Suprapubic skin (tissue), 4 donors: ENCODE measurements around the gene NDFIP1. TPM values are rescaled to one million over a fixed set of nuclear protein-coding genes. Genes with fewer than 3 reads are reported as not detected.

Experiments
- DNase-seq, 2 donors: peaks; one replicate each; pipeline ENCODE4 v3.0.0-alpha.2; 2019; ENCODE audit warnings: low spot score in 2 of 2
- H3K27ac ChIP-seq: fragments of 200-600 bp; sonication (generic); one replicate; pipeline ENCODE4 v1.5.1; 2019
- H3K27me3 ChIP-seq: fragments of 200-600 bp; sonication (generic); one replicate; pipeline ENCODE4 v1.5.1; 2019
- H3K36me3 ChIP-seq: fragments of 200-600 bp; sonication (generic); one replicate; pipeline ENCODE4 v1.5.1; 2019
- H3K4me1 ChIP-seq: fragments of 200-600 bp; sonication (generic); one replicate; pipeline ENCODE4 v1.5.1; 2019
- H3K4me3 ChIP-seq: fragments of 200-600 bp; sonication (generic); one replicate; pipeline ENCODE4 v1.5.1; 2019; ENCODE audit warnings: mild to moderate bottlenecking
- H3K9me3 ChIP-seq: fragments of 200-600 bp; sonication (generic); one replicate; pipeline ENCODE4 v1.5.1; 2019
- EP300 ChIP-seq: sonication (generic); formaldehyde crosslinking; IDR thresholded peaks from one replicate; pipeline ENCODE4 v1.6.1; 2017; ENCODE audit warnings: antibody characterized with exemption
- POLR2A ChIP-seq, 2 donors: fragments of 450-650 bp; IDR thresholded peaks; one replicate each; pipeline ENCODE4 v1.6.1; 2017; ENCODE audit warnings: antibody characterized with exemption in 2 of 2, mild to moderate bottlenecking in 2 of 2, moderate library complexity in 2 of 2
- POLR2AphosphoS5 ChIP-seq, 3 donors: sonication (generic); formaldehyde crosslinking; IDR thresholded peaks; one replicate each; pipeline ENCODE4 v1.6.1; 2017; ENCODE audit warnings: antibody characterized with exemption in 3 of 3
- WGBS: methylation state at CpG from one replicate; pipeline ENCODE4 v1.1.5; 2018; 5-methylcytosine and 5-hydroxymethylcytosine counted together
- total RNA-seq, 4 donors: library from RNA; depleted of rRNA; stranded (reverse); fragments of >200 nt; gene quantifications; one replicate each; pipeline ENCODE4 v1.1.0, GENCODE V29; 2016
- TF ChIP-seq, protein P1 (sequence below), 2 donors: fragments of 200-600 bp in 1 of 2; fragments of 450-650 bp in 1 of 2; sonication (generic) in 1 of 2; IDR thresholded peaks; one replicate each; pipeline ENCODE4 v1.5.1; 2016 to 2019; ENCODE audit warnings: antibody characterized with exemption in 2 of 2, mild to moderate bottlenecking in 1 of 2, moderate library complexity in 1 of 2

NDFIP1 gene
- total RNA-seq, 4 donors from 2014 or later: 57.8 to 116 (median 75.7) TPM

DNA sequence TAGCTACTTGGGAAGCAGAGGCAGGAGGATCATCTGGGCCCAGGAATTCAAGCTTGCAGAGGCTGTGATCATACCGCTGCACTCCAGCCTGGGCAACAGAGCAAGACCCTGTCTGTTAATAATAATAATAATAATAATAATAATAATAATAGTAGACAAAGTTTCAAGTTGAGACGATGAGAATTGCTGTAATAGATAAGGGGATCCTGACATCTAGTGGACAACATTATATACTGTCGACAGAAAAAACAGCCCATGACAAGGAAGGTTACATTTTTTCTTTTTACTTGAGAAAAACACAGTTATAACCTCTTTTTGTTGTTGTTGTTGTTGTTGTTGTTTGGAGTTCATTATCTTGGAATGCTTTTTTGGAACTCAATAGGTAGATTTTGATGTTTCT is 35.3 kb downstream of the NDFIP1 start:
- Histone ChIP-seq H3K27ac (no peak overlapping the region), H3K9me3 (no peaks in the 10 kb centered on the region), H3K27me3 (no peaks in the 10 kb centered on the region), H3K36me3 (peaks cover 86% of the 10 kb centered on the region), H3K4me3 (no peak overlapping the region), H3K4me1 (no peaks in the 10 kb centered on the region)
- WGBS: 38% methylated on average over 3 of the region's 3 CpGs
- TF ChIP-seq POLR2A (IDR thresholded peaks at IDR 0.05): no peak
- TF ChIP-seq, protein P1, sequence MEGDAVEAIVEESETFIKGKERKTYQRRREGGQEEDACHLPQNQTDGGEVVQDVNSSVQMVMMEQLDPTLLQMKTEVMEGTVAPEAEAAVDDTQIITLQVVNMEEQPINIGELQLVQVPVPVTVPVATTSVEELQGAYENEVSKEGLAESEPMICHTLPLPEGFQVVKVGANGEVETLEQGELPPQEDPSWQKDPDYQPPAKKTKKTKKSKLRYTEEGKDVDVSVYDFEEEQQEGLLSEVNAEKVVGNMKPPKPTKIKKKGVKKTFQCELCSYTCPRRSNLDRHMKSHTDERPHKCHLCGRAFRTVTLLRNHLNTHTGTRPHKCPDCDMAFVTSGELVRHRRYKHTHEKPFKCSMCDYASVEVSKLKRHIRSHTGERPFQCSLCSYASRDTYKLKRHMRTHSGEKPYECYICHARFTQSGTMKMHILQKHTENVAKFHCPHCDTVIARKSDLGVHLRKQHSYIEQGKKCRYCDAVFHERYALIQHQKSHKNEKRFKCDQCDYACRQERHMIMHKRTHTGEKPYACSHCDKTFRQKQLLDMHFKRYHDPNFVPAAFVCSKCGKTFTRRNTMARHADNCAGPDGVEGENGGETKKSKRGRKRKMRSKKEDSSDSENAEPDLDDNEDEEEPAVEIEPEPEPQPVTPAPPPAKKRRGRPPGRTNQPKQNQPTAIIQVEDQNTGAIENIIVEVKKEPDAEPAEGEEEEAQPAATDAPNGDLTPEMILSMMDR (IDR thresholded peaks at IDR 0.05): peak in 1 of 2 donors; percentile 40
- no peak for DNase-seq

DNA sequence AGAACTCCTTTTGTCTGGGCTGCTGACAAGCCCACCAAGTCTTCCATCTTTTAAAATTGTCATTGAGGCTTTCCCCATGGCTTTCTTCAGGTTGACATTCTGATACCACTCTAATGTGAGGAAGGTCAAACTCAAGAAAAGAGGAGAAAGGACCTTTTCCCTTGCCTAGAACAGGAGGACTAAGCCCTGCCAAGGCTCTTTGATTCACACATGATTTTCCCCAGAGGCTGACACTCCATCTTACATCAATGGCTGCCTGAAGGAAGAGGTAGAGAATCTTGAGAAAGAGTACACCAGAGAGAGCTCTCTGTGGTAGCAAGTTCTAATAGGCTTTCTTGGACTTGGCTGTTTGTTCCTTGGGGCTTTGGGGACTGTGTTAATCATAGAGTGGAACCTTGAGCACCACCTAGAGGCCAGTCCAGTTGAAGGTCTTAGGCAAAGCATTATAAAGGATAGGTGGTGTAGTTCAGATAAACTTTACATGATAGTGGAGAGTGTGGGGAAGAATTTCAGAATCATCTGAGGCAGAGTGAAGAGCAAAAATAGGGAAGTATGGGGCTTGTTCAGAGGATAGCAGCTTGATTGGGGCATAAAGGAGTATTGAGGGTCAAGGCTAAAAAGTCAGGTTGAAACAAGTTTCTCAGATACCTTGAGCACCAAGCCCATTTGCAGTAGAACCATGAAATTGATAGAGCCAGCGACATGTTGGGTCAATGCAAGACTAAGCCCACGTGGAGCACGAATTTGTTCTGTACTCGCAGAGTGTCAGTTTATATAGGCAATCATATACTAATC is 36.7 kb downstream of the NDFIP1 start:
- no peak overlapping the region for H3K27ac ChIP-seq
- no peaks in the 10 kb centered on the region for H3K4me1 ChIP-seq
- no peaks in the 10 kb centered on the region for H3K9me3 ChIP-seq
- H3K27me3 ChIP-seq: no peaks in the 10 kb centered on the region
- DNase-seq: peak in 1 of 2 donors; percentile 65
- TF ChIP-seq POLR2A (IDR thresholded peaks at IDR 0.05): no peak
- TF ChIP-seq, protein P1 (IDR thresholded peaks at IDR 0.05): peak; percentile 47 to 64
- peaks cover 79% of the 10 kb centered on the region for H3K36me3 ChIP-seq
- 90% methylated on average over 4 of the region's 4 CpGs for WGBS
- H3K4me3 ChIP-seq: no peak overlapping the region

DNA sequence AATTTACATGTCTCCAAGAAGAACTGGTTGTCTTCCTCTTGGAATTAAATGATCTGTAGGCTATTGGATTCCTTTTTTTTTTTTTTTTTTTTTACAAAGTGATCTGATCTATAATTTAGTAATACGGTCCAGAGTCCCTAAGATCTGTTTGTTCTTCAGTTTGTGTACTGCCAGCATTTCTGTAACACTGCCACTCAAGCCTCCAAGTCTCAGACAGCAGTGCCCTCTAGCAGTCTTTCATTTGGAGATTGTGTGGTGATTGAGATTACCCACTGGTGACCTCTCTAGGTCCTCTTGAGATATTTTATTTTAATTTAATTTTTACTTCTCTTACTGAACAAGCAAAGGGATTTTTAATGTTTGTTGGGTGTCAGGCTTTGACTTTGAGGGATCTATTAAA is 40.8 kb downstream of the NDFIP1 start:
- Histone ChIP-seq H3K27ac (no peak overlapping the region), H3K9me3 (no peaks in the 10 kb centered on the region), H3K36me3 (peaks cover 59% of the 10 kb centered on the region), H3K27me3 (no peaks in the 10 kb centered on the region), H3K4me3 (no peak overlapping the region), H3K4me1 (no peaks in the 10 kb centered on the region)
- DNase-seq: no peak
- TF ChIP-seq, protein P1 (IDR thresholded peaks at IDR 0.05): no peak
- TF ChIP-seq POLR2A (IDR thresholded peaks at IDR 0.05) (no peak), EP300 (no peak), POLR2AphosphoS5 (IDR thresholded peaks at IDR 0.05) (no peak)
- WGBS: 76% methylated on average over 1 of the region's 1 CpG

DNA sequence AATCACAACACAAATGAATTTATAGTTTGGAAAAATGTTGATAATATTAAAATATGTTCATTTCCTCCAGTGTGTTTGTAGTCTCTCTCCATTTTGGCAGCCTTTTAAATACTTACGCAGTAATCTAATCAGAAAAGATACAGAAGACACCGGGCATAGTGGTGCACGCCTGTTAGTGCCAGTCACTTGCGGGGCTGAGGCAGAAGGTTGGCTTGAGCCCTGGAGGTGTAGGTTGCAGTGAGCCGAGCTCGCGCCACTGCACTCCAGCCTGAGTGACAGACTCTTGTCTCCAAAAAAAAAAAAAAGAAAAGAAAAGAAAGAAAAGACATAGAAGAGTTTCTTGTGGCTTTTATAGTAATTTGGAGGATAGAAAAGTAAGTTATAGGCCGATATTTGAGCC is 41.9 kb downstream of the NDFIP1 start:
- WGBS: 92% methylated on average over 8 of the region's 8 CpGs
- Histone ChIP-seq H3K9me3 (no peaks in the 10 kb centered on the region), H3K27me3 (no peaks in the 10 kb centered on the region), H3K27ac (no peak overlapping the region), H3K4me1 (no peaks in the 10 kb centered on the region), H3K36me3 (peaks cover 53% of the 10 kb centered on the region), H3K4me3 (no peak overlapping the region)
- DNase-seq: no peak
- no peak for TF ChIP-seq EP300
- no peak for TF ChIP-seq POLR2AphosphoS5 (IDR thresholded peaks at IDR 0.05)

GRCh38 chr5:142151436-142152383 is 43.1 kb downstream of the NDFIP1 start:
- 46% methylated on average over 3 of the region's 3 CpGs for WGBS
- Histone ChIP-seq H3K27me3 (no peaks in the 10 kb centered on the region), H3K4me3 (no peak overlapping the region), H3K36me3 (peaks cover 40% of the 10 kb centered on the region), H3K9me3 (no peaks in the 10 kb centered on the region), H3K4me1 (no peaks in the 10 kb centered on the region), H3K27ac (no peak overlapping the region)
- TF ChIP-seq, protein P1 (IDR thresholded peaks at IDR 0.05): peak; percentile 72 to 81
- no peak for TF ChIP-seq POLR2A (IDR thresholded peaks at IDR 0.05)
- no peak for DNase-seq
